Measurements from ENCODE around the gene DDT.
"Not testable (repeated sequence)": the region's sequence is repeated elsewhere in the genome, so short reads cannot be mapped to it uniquely, and the experiment has no call there.

Gene DDT

GRCh38 chr22:23947391-23947790, 26.9 kb downstream of the DDT start:
- not testable (repeated sequence) for H3K27ac ChIP-seq (ENCODE audit: low read length); H3K9me3 ChIP-seq (ENCODE audit: control insufficient read depth in 1 of 2, low read length in 2 of 2); H3K4me1 ChIP-seq (ENCODE audit: control insufficient read depth in 1 of 2, insufficient read depth in 2 of 2, low read length in 2 of 2); H3K36me3 ChIP-seq (ENCODE audit: control insufficient read depth in 1 of 2, insufficient read depth in 2 of 2, low read length in 2 of 2); H3K4me3 ChIP-seq (ENCODE audit: low read depth in 1 of 2, low read length in 2 of 2); H3K27me3 ChIP-seq (ENCODE audit: low read depth, low read length)

GRCh38 chr22:23940166-23940565, 34.1 kb downstream of the DDT start:
- not testable (repeated sequence) for H3K4me1 ChIP-seq (ENCODE audit: control insufficient read depth in 1 of 2, insufficient read depth in 2 of 2, low read length in 2 of 2); H3K4me3 ChIP-seq (ENCODE audit: low read depth in 1 of 2, low read length in 2 of 2); H3K36me3 ChIP-seq (ENCODE audit: control insufficient read depth in 1 of 2, insufficient read depth in 2 of 2, low read length in 2 of 2); H3K27ac ChIP-seq (ENCODE audit: low read length); H3K27me3 ChIP-seq (ENCODE audit: low read depth, low read length); H3K9me3 ChIP-seq (ENCODE audit: control insufficient read depth in 1 of 2, low read length in 2 of 2)

- H3K4me3 ChIP-seq (ENCODE audit: low read depth in 1 of 2, low read length in 2 of 2): no peak overlapping the region
- H3K36me3 ChIP-seq (ENCODE audit: control insufficient read depth in 1 of 2, insufficient read depth in 2 of 2, low read length in 2 of 2): no peaks in the 10 kb centered on the region
- H3K4me1 ChIP-seq (ENCODE audit: control insufficient read depth in 1 of 2, insufficient read depth in 2 of 2, low read length in 2 of 2): no peaks in the 10 kb centered on the region
- no peaks in the 10 kb centered on the region for H3K9me3 ChIP-seq (ENCODE audit: control insufficient read depth in 1 of 2, low read length in 2 of 2)
- H3K27ac ChIP-seq (ENCODE audit: low read length): no peak overlapping the region
- no peaks in the 10 kb centered on the region for H3K27me3 ChIP-seq (ENCODE audit: low read depth, low read length)
Measured at GRCh38 chr22:23939017-23939357, 35.3 kb downstream of the DDT start.

GRCh38 chr22:23938328-23939016, 35.8 kb downstream of the DDT start:
- H3K4me1 ChIP-seq (ENCODE audit: control insufficient read depth in 1 of 2, insufficient read depth in 2 of 2, low read length in 2 of 2): no peaks in the 10 kb centered on the region
- H3K9me3 ChIP-seq (ENCODE audit: control insufficient read depth in 1 of 2, low read length in 2 of 2): no peaks in the 10 kb centered on the region
- no peak overlapping the region for H3K27ac ChIP-seq (ENCODE audit: low read length)
- no peaks in the 10 kb centered on the region for H3K27me3 ChIP-seq (ENCODE audit: low read depth, low read length)
- H3K36me3 ChIP-seq (ENCODE audit: control insufficient read depth in 1 of 2, insufficient read depth in 2 of 2, low read length in 2 of 2): no peaks in the 10 kb centered on the region
- no peak overlapping the region for H3K4me3 ChIP-seq (ENCODE audit: low read depth in 1 of 2, low read length in 2 of 2)

GRCh38 chr22:23926561-23926960, 47.7 kb downstream of the DDT start:
- peaks cover 0 to 3% of the 10 kb centered on the region in 2 donors for H3K9me3 ChIP-seq (ENCODE audit: control insufficient read depth in 1 of 2, low read length in 2 of 2)
- peaks cover 0 to 45% of the 10 kb centered on the region in 2 donors for H3K36me3 ChIP-seq (ENCODE audit: control insufficient read depth in 1 of 2, insufficient read depth in 2 of 2, low read length in 2 of 2)
- no peak overlapping the region for H3K4me3 ChIP-seq (ENCODE audit: low read depth in 1 of 2, low read length in 2 of 2)
- no peak overlapping the region for H3K27ac ChIP-seq (ENCODE audit: low read length)
- no peaks in the 10 kb centered on the region for H3K4me1 ChIP-seq (ENCODE audit: control insufficient read depth in 1 of 2, insufficient read depth in 2 of 2, low read length in 2 of 2)
- no peaks in the 10 kb centered on the region for H3K27me3 ChIP-seq (ENCODE audit: low read depth, low read length)

GRCh38 chr22:23925020-23925606, 49.1 kb downstream of the DDT start:
- Histone ChIP-seq H3K36me3 (ENCODE audit: control insufficient read depth in 1 of 2, insufficient read depth in 2 of 2, low read length in 2 of 2) (peaks cover 0 to 45% of the 10 kb centered on the region in 2 donors), H3K27ac (ENCODE audit: low read length) (no peak overlapping the region), H3K4me3 (ENCODE audit: low read depth in 1 of 2, low read length in 2 of 2) (no peak overlapping the region)

GRCh38 chr22:23922921-23923320, 51.3 kb downstream of the DDT start:
- H3K27me3 ChIP-seq (ENCODE audit: low read depth, low read length): no peaks in the 10 kb centered on the region
- H3K36me3 ChIP-seq (ENCODE audit: control insufficient read depth in 1 of 2, insufficient read depth in 2 of 2, low read length in 2 of 2): peaks cover 0 to 42% of the 10 kb centered on the region in 2 donors
- H3K27ac ChIP-seq (ENCODE audit: low read length): no peak overlapping the region
- peaks cover 0 to 3% of the 10 kb centered on the region in 2 donors for H3K9me3 ChIP-seq (ENCODE audit: control insufficient read depth in 1 of 2, low read length in 2 of 2)
- no peak overlapping the region for H3K4me3 ChIP-seq (ENCODE audit: low read depth in 1 of 2, low read length in 2 of 2)
- H3K4me1 ChIP-seq (ENCODE audit: control insufficient read depth in 1 of 2, insufficient read depth in 2 of 2, low read length in 2 of 2): no peaks in the 10 kb centered on the region

More at GRCh38 chr22:23925020-23925606, 49.1 kb downstream of the DDT start:
- H3K9me3 ChIP-seq (ENCODE audit: control insufficient read depth in 1 of 2, low read length in 2 of 2): peaks cover 0 to 3% of the 10 kb centered on the region in 2 donors
- H3K4me1 ChIP-seq (ENCODE audit: control insufficient read depth in 1 of 2, insufficient read depth in 2 of 2, low read length in 2 of 2): no peaks in the 10 kb centered on the region
- no peaks in the 10 kb centered on the region for H3K27me3 ChIP-seq (ENCODE audit: low read depth, low read length)

- not testable (repeated sequence) for H3K27me3 ChIP-seq (ENCODE audit: low read depth, low read length); H3K9me3 ChIP-seq (ENCODE audit: control insufficient read depth in 1 of 2, low read length in 2 of 2); H3K4me1 ChIP-seq (ENCODE audit: control insufficient read depth in 1 of 2, insufficient read depth in 2 of 2, low read length in 2 of 2); H3K4me3 ChIP-seq (ENCODE audit: low read depth in 1 of 2, low read length in 2 of 2); H3K27ac ChIP-seq (ENCODE audit: low read length)
- peaks cover 0 to 43% of the 10 kb centered on the region in 2 donors for H3K36me3 ChIP-seq (ENCODE audit: control insufficient read depth in 1 of 2, insufficient read depth in 2 of 2, low read length in 2 of 2)
Measured at GRCh38 chr22:23921586-23922201, 52.5 kb downstream of the DDT start.

Data from muscle layer of duodenum (tissue), 2 donors.